ENCODE data around the gene TWNK. TPM values are rescaled to one million over a fixed set of nuclear protein-coding genes. Genes with fewer than 3 reads are reported as not detected.

TWNK gene
- total RNA-seq, 5 donors from 2014 or later (not counting 1 experiment from before 2014, with no cell fraction given), result 5.3 to 20.2 (median 16.9) TPM

DNA sequence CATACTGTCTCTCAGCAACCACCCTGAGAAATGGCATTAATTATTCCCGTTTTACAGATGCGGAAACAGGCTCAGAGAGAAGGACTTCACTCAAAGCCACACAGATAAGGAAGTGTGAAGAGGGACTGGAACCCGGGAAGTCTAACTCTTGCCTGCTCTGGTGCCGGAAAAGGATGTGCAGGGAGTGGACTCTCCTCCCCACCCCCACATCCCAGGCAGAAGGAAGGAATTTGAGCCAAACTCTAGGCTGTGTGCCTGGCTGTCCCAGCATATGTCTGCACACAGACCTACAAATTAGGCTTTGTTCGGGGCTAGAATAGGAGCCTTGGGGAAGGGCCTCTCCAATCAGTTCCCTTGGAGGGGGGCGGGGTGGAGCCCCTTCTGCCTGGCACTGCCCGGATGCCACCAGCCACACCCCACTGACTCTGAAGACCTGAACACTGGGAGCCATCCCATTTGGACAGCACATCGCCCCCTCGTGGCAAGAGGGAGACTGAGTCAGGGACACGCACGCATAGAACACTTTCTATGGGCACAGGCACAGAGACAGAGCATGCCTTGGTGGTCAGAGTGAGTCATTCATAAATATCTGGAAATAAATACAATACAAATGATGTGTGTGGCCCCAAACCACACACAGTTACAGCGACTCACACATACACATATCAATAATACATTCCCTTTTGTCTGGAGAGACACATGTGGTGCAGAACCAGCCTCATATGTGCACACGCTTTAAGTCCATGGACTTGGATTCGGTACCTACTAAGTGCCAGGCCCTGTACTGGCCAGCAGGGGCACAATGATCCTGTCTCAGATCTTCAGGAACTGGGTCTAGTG is 25.4 kb downstream of the TWNK start:
- no peak overlapping the region for H3K4me3 ChIP-seq (ENCODE audit: control insufficient read depth in 1 of 2, extremely low read depth in 1 of 2, low read length in 1 of 2)
- H3K4me1 ChIP-seq (ENCODE audit: control insufficient read depth in 1 of 2, extremely low read depth in 1 of 2, insufficient read depth in 2 of 2, low read length in 2 of 2), result peaks cover 0 to 18% of the 10 kb centered on the region in 2 experiments
- H3K27ac Mint-ChIP-seq, result peak overlapping the region in 1 of 2 donors; percentile 7
- ATAC-seq (replicated peaks in 1 of 4) (peak; percentile 80 to 90 (median 85)), DNase-seq (peak; percentile 37 to 84 (median 62))
- H3K36me3 ChIP-seq (ENCODE audit: control insufficient read depth in 2 of 2, extremely low read depth in 1 of 2, insufficient read depth in 1 of 2, low read length in 1 of 2), result no peaks in the 10 kb centered on the region
- POLR2A ChIA-PET, result no interaction called here
- 31% methylated on average over 4 of the region's 14 CpGs for WGBS (ENCODE audit: insufficient coverage)
- peaks cover 23 to 31% of the 10 kb centered on the region in 2 donors for H3K27me3 Mint-ChIP-seq
- peaks cover 10 to 20% (median 14%) of the 10 kb centered on the region in 3 donors for H3K4me1 Mint-ChIP-seq
- peaks cover 0 to 36% of the 10 kb centered on the region in 2 experiments for H3K27me3 ChIP-seq (replicated peaks in 1 of 2; ENCODE audit: control insufficient read depth in 2 of 2, extremely low read depth in 1 of 2, insufficient read depth in 2 of 2, low read length in 1 of 2)
- H3K36me3 Mint-ChIP-seq, result no peaks in the 10 kb centered on the region
- H3K4me3 Mint-ChIP-seq, result no peak overlapping the region
- H3K9me3 ChIP-seq, result no peaks in the 10 kb centered on the region
- no peaks in the 10 kb centered on the region for H3K9me3 Mint-ChIP-seq
- no peak overlapping the region for H3K27ac ChIP-seq (ENCODE audit: low read length)
- CTCF ChIA-PET, result no interaction called here

DNA sequence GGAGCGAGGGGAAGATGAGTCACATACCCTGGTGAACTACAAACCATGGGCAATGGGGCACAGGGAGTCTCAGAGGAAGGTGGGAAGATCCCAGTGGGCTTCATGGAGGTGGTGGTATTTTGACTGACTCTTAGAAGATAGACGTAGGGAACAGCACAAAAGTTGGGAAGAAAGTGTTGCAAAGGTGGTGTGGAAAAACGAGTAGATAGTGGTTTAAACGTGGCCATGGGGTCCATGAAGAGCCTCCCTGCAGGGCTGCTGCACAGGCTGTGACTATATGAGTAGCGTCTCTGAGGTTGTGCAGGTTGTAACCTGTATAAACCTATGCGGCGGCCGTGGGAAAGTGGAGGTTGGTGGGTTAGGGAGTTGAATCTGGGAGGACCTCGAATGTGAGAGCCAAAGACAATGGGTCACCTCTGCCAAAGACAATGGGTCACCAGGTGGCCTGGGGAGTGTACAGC is 26.1 kb downstream of the TWNK start:
- no peak overlapping the region for H3K4me3 ChIP-seq (ENCODE audit: control insufficient read depth in 1 of 2, extremely low read depth in 1 of 2, low read length in 1 of 2)
- H3K27ac Mint-ChIP-seq, result peak overlapping the region in 1 of 2 donors; percentile 7
- peaks cover 10 to 21% (median 16%) of the 10 kb centered on the region in 3 donors for H3K4me1 Mint-ChIP-seq
- CTCF ChIA-PET, result interaction anchor here (0.6 to 1.5 kb wide), 8 partner anchors 14 to 1986 kb away, joined by 3 to 7 read pairs (median 5); partner anchors contain the start of gene LZTS2 (in 1 of the 2)
- H3K27ac ChIP-seq (ENCODE audit: low read length), result no peak overlapping the region
- peaks cover 0 to 18% of the 10 kb centered on the region in 2 experiments for H3K4me1 ChIP-seq (ENCODE audit: control insufficient read depth in 1 of 2, extremely low read depth in 1 of 2, insufficient read depth in 2 of 2, low read length in 2 of 2)
- H3K27me3 ChIP-seq (replicated peaks in 1 of 2; ENCODE audit: control insufficient read depth in 2 of 2, extremely low read depth in 1 of 2, insufficient read depth in 2 of 2, low read length in 1 of 2), result peaks cover 0 to 43% of the 10 kb centered on the region in 2 experiments
- POLR2A ChIA-PET, result no interaction called here
- H3K36me3 ChIP-seq (ENCODE audit: control insufficient read depth in 2 of 2, extremely low read depth in 1 of 2, insufficient read depth in 1 of 2, low read length in 1 of 2), result no peaks in the 10 kb centered on the region
- no peaks in the 10 kb centered on the region for H3K9me3 ChIP-seq
- ATAC-seq (replicated peaks in 1 of 4) (no peak), DNase-seq (no peak)
- no peak overlapping the region for H3K4me3 Mint-ChIP-seq
- no peaks in the 10 kb centered on the region for H3K9me3 Mint-ChIP-seq
- peaks cover 28 to 32% of the 10 kb centered on the region in 2 donors for H3K27me3 Mint-ChIP-seq
- WGBS (ENCODE audit: insufficient coverage), result 58% methylated on average over 8 of the region's 9 CpGs
- H3K36me3 Mint-ChIP-seq, result no peaks in the 10 kb centered on the region

DNA sequence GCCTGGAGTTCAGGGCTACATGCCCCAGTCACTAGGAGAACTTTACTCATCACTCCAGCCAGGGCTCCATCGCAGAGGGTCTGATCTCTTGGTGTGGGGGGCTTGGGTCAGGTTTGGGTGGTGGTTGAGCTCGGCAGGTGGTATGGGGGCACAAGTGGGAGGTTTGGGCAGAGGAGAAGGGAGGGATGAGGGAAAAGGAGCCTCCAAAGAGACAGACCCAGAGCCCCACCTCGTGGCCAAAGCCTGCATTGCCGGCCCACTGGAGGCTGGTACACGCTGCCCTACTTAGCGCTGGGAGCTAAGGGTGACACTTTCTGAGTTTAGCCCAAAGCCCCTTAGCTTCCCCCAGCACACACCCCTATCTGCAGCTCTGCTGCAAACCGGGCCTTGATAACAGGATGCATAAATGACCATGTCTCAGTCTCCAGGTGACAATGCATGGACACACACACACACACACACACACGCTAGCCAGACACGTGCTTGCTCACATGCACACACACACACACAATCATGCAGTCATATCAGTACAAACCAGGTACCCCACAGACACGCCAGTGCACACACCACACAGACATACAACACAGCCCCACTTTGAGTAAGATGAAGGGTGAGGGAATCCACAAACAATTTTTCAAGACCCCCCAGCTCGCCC is 27.0 kb downstream of the TWNK start:
- Mint-ChIP-seq H3K9me3 (no peaks in the 10 kb centered on the region), H3K4me3 (no peak overlapping the region), H3K27me3 (peaks cover 31 to 35% of the 10 kb centered on the region in 2 donors), H3K27ac (no peak overlapping the region), H3K4me1 (peaks cover 12 to 23% (median 19%) of the 10 kb centered on the region in 3 donors), H3K36me3 (no peaks in the 10 kb centered on the region)
- ChIA-PET POLR2A (interaction anchor here in 1 of 2 donors (1.1 kb wide), 1 partner anchor 17 kb away, joined by 3 read pairs; the partner anchor contains the start of genes PDZD7 and SFXN3), CTCF (interaction anchor here (0.5 to 3.2 kb wide), 23 partner anchors 10 to 1985 kb away, joined by 3 to 25 read pairs (median 4); partner anchors contain the start of genes LZTS2 (in 1 of the 2), PDZD7 (in 1 of the 2) and SFXN3 (in 1 of the 2))
- H3K36me3 ChIP-seq (ENCODE audit: control insufficient read depth in 2 of 2, extremely low read depth in 1 of 2, insufficient read depth in 1 of 2, low read length in 1 of 2), result no peaks in the 10 kb centered on the region
- no peaks in the 10 kb centered on the region for H3K9me3 ChIP-seq
- H3K4me1 ChIP-seq (ENCODE audit: control insufficient read depth in 1 of 2, extremely low read depth in 1 of 2, insufficient read depth in 2 of 2, low read length in 2 of 2), result peaks cover 0 to 27% of the 10 kb centered on the region in 2 experiments
- H3K27ac ChIP-seq (ENCODE audit: low read length), result no peak overlapping the region
- peak in 34 of 35 experiments; percentile 31 to 82 (median 66) for DNase-seq
- ATAC-seq (replicated peaks in 1 of 4), result peak; percentile 51 to 72 (median 63)
- WGBS (ENCODE audit: insufficient coverage), result 16% methylated on average over 5 of the region's 11 CpGs
- H3K4me3 ChIP-seq (ENCODE audit: control insufficient read depth in 1 of 2, extremely low read depth in 1 of 2, low read length in 1 of 2), result no peak overlapping the region
- H3K27me3 ChIP-seq (replicated peaks in 1 of 2; ENCODE audit: control insufficient read depth in 2 of 2, extremely low read depth in 1 of 2, insufficient read depth in 2 of 2, low read length in 1 of 2), result peaks cover 0 to 52% of the 10 kb centered on the region in 2 experiments

DNA sequence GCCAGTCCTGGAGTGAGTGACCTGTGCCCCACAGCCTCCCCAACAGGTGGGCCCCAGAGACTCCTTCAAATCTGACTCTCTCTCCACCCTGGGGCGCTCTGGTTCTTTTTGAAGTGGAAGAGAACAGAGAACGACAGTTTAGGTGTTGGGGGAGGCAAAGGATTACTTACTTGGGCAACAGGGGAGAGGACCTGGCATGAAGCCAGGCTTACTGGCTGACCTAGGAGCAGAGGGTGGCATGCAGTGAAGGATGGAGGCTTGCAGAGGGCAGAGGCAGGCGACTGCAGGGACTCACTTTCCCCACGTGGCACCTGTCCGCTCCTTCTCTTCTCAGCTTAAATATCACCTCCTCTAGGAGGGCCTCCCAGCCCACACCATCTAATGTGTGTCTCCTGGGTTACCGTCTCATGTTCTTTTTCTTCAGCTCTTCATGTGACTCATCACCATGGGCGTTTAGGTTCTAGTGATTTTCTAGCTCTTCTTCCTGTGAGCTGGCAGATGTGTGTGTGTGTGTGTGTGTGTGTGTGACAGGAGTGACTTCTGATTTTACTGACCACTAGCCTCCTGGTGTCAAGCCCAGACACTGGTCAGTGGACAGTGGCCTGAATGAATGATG is 27.7 kb downstream of the TWNK start:
- H3K9me3 ChIP-seq, result no peaks in the 10 kb centered on the region
- Mint-ChIP-seq H3K4me3 (no peak overlapping the region), H3K36me3 (no peaks in the 10 kb centered on the region), H3K27ac (no peak overlapping the region), H3K27me3 (peaks cover 31 to 39% of the 10 kb centered on the region in 2 donors), H3K9me3 (no peaks in the 10 kb centered on the region), H3K4me1 (peaks cover 16 to 25% (median 20%) of the 10 kb centered on the region in 3 donors)
- POLR2A ChIA-PET, result interaction anchor here in 1 of 2 donors (0.5 to 1.1 kb wide), 2 partner anchors 9 to 16 kb away, joined by 3 read pairs; partner anchors contain the start of genes PDZD7 and SFXN3
- H3K36me3 ChIP-seq (ENCODE audit: control insufficient read depth in 2 of 2, extremely low read depth in 1 of 2, insufficient read depth in 1 of 2, low read length in 1 of 2), result no peaks in the 10 kb centered on the region
- ATAC-seq (replicated peaks in 1 of 4) (no peak), DNase-seq (no peak)
- CTCF ChIA-PET, result interaction anchor here (0.5 to 3.2 kb wide), 16 partner anchors 9 to 454 kb away, joined by 3 to 25 read pairs (median 4); partner anchors contain the start of genes PDZD7 (in 1 of the 2) and SFXN3 (in 1 of the 2)
- H3K27ac ChIP-seq (ENCODE audit: low read length), result no peak overlapping the region
- H3K27me3 ChIP-seq (replicated peaks in 1 of 2; ENCODE audit: control insufficient read depth in 2 of 2, extremely low read depth in 1 of 2, insufficient read depth in 2 of 2, low read length in 1 of 2), result peaks cover 0 to 52% of the 10 kb centered on the region in 2 experiments
- peaks cover 0 to 27% of the 10 kb centered on the region in 2 experiments for H3K4me1 ChIP-seq (ENCODE audit: control insufficient read depth in 1 of 2, extremely low read depth in 1 of 2, insufficient read depth in 2 of 2, low read length in 2 of 2)
- H3K4me3 ChIP-seq (ENCODE audit: control insufficient read depth in 1 of 2, extremely low read depth in 1 of 2, low read length in 1 of 2), result no peak overlapping the region
- 27% methylated on average over 3 of the region's 7 CpGs for WGBS (ENCODE audit: insufficient coverage)

DNA sequence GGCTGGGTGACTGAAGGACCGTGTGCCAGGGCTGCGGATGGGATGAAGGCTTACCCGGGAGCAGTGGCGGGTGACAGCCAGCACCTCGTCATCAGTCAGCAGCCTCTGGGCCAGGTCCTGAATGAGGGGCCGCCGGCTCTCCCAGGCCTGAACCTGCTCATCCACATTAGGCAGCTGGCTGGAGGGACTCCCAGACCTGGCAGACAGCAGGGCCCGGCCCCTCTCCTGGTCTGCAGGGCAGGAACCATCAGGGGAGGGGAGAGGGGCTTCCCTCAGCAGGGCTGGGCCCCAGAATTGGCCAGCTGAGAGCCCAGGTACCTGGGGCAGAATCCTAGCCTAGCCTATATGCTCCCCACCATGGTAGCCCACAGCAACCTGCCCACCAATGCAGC is 28.2 kb downstream of the TWNK start:
- Mint-ChIP-seq H3K4me3 (no peak overlapping the region), H3K27ac (no peak overlapping the region), H3K9me3 (no peaks in the 10 kb centered on the region), H3K36me3 (no peaks in the 10 kb centered on the region), H3K4me1 (peaks cover 16 to 25% (median 20%) of the 10 kb centered on the region in 3 donors), H3K27me3 (peaks cover 34 to 43% of the 10 kb centered on the region in 2 donors)
- Histone ChIP-seq H3K27me3 (replicated peaks in 1 of 2; ENCODE audit: control insufficient read depth in 2 of 2, extremely low read depth in 1 of 2, insufficient read depth in 2 of 2, low read length in 1 of 2) (peaks cover 0 to 57% of the 10 kb centered on the region in 2 experiments), H3K4me1 (ENCODE audit: control insufficient read depth in 1 of 2, extremely low read depth in 1 of 2, insufficient read depth in 2 of 2, low read length in 2 of 2) (peaks cover 0 to 27% of the 10 kb centered on the region in 2 experiments), H3K27ac (ENCODE audit: low read length) (no peak overlapping the region), H3K4me3 (ENCODE audit: control insufficient read depth in 1 of 2, extremely low read depth in 1 of 2, low read length in 1 of 2) (no peak overlapping the region), H3K36me3 (ENCODE audit: control insufficient read depth in 2 of 2, extremely low read depth in 1 of 2, insufficient read depth in 1 of 2, low read length in 1 of 2) (no peaks in the 10 kb centered on the region), H3K9me3 (no peaks in the 10 kb centered on the region)
- WGBS (ENCODE audit: insufficient coverage), result 94% methylated on average over 2 of the region's 8 CpGs
- ChIA-PET POLR2A (interaction anchor here in 1 of 2 donors (0.5 to 1.1 kb wide), 2 partner anchors 8 to 15 kb away, joined by 3 read pairs; partner anchors contain the start of genes PDZD7 and SFXN3), CTCF (interaction anchor here (0.6 to 3.2 kb wide), 3 partner anchors 16 to 340 kb away, joined by 4 to 25 read pairs (median 6); partner anchors contain the start of genes PDZD7 (in 1 of the 2) and SFXN3 (in 1 of the 2))
- DNase-seq (no peak), ATAC-seq (replicated peaks in 1 of 4) (no peak)
